GM12874 (cell line): ENCODE results near the gene BCAM.

Source experiments
- CTCF ChIP-seq: IDR thresholded peaks from 2 replicates; pipeline ENCODE4 v1.5.1; 2011; ENCODE audit warnings: low read depth, mild to moderate bottlenecking, control low read depth, low read length, moderate library complexity; ENCODE audit not compliant: insufficient read depth

BCAM gene

GRCh38 chr19:44866664-44867063 is 57.8 kb downstream of the BCAM start:
- TF ChIP-seq CTCF: no peak

- no peak for TF ChIP-seq CTCF
Measured at GRCh38 chr19:44867578-44867977, 58.7 kb downstream of the BCAM start.

- no peak for TF ChIP-seq CTCF
Measured at GRCh38 chr19:44869733-44870470, 61.0 kb downstream of the BCAM start.
